IMR-90 (cell line): Measurements from ENCODE around the gene AXL. TPM values are rescaled to one million over a fixed set of nuclear protein-coding genes. Genes with fewer than 3 reads are reported as not detected.

ENCODE experiments used
- ATAC-seq: fragments of 200-7000 bp; cut with Tn5 transposase; 2 replicates; pipeline ENCODE4 v1.9.1; 2020; ENCODE audit warnings: low read depth, mild to moderate bottlenecking, moderate library complexity
- BruUV-seq: library from RNA; stranded (reverse); fragments of 400-500 nt; replicated peaks from 2 replicates; lab custom pipeline; 2021; lab: Mats Ljungman, UMichigan
- CTCF ChIA-PET: fragments of 300-600 bp; formaldehyde crosslinking; extraction: SDS; loops from one replicate; lab custom pipeline; 2021; ENCODE audit warnings: antibody characterized with exemption; lab: Yijun Ruan, JAX
- POLR2A ChIA-PET: fragments of 300-600 bp; sonication (Branson Sonifier 250); formaldehyde crosslinking; loops from one replicate; lab custom pipeline; 2022; ENCODE audit warnings: antibody characterized with exemption; ENCODE audit not compliant: unreplicated experiment; lab: Charles Lee
- DNase-seq: peaks from one replicate; pipeline ENCODE4 v3.0.0; 2013
- H2AFZ ChIP-seq: replicated peaks from 2 replicates; pipeline ENCODE3; 2013; ENCODE audit warnings: low read length, mild to moderate bottlenecking; ENCODE audit not compliant: poor library complexity
- H2AK5ac ChIP-seq: 2 replicates; pipeline ENCODE4 v1.6.1; 2013; ENCODE audit warnings: low read depth, low read length, inconsistent platforms
- H2AK9ac ChIP-seq: replicated peaks from 2 replicates; pipeline ENCODE3; 2013; ENCODE audit warnings: mild to moderate bottlenecking, low read depth, low read length, moderate library complexity; ENCODE audit not compliant: poor library complexity
- H2BK120ac ChIP-seq: 2 replicates; pipeline ENCODE4 v1.6.1; 2013; ENCODE audit warnings: low read depth, low read length, inconsistent platforms
- H2BK15ac ChIP-seq: 3 replicates; pipeline ENCODE4 v1.6.1; 2013; ENCODE audit warnings: low read depth, low read length, inconsistent platforms
- H2BK20ac ChIP-seq: 2 replicates; pipeline ENCODE4 v1.6.1; 2013; ENCODE audit warnings: low read depth, mild to moderate bottlenecking, inconsistent platforms, low read length, moderate library complexity
- H2BK5ac ChIP-seq: 2 replicates; pipeline ENCODE4 v1.6.1; 2013; ENCODE audit warnings: mild to moderate bottlenecking, low read depth, low read length, inconsistent platforms; ENCODE audit not compliant: poor library complexity, severe bottlenecking
- H3K14ac ChIP-seq: replicated peaks from 2 replicates; pipeline ENCODE4 v1.6.1; 2013; ENCODE audit warnings: low read depth, low read length, inconsistent platforms
- H3K18ac ChIP-seq: 2 replicates; pipeline ENCODE4 v1.6.1; 2013; ENCODE audit warnings: low read depth, low read length, control low read depth
- H3K23ac ChIP-seq: 2 replicates; pipeline ENCODE4 v1.6.1; 2013; ENCODE audit warnings: low read depth, low read length, inconsistent platforms
- H3K27ac ChIP-seq: 2 replicates; pipeline ENCODE4 v1.5.1; 2013; ENCODE audit warnings: mild to moderate bottlenecking, control low read depth, low read length; ENCODE audit not compliant: insufficient read depth
- H3K27me3 ChIP-seq: 2 replicates; pipeline ENCODE4 v1.6.1; 2013; ENCODE audit warnings: low read length; ENCODE audit not compliant: control insufficient read depth, insufficient read depth
- H3K36me3 ChIP-seq: 2 replicates; pipeline ENCODE4 v1.6.1; 2013; ENCODE audit warnings: low read length, mixed read lengths; ENCODE audit not compliant: control insufficient read depth, insufficient read depth
- H3K4ac ChIP-seq: 2 replicates; pipeline ENCODE4 v1.6.1; 2013; ENCODE audit warnings: low read depth, low read length, inconsistent platforms
- H3K4me1 ChIP-seq: 2 replicates; pipeline ENCODE4 v1.6.1; 2013; ENCODE audit warnings: low read length, mixed read lengths; ENCODE audit not compliant: control insufficient read depth, insufficient read depth
- H3K4me2 ChIP-seq: 2 replicates; pipeline ENCODE4 v1.6.1; 2013; ENCODE audit warnings: low read depth, mild to moderate bottlenecking, control low read depth, low read length, moderate library complexity
- H3K4me3 ChIP-seq: 2 replicates; pipeline ENCODE4 v1.5.1; 2013; ENCODE audit warnings: low read depth, mild to moderate bottlenecking, control low read depth, low read length, moderate library complexity; ENCODE audit not compliant: insufficient read depth
- H3K56ac ChIP-seq: 2 replicates; pipeline ENCODE4 v1.6.1; 2013; ENCODE audit warnings: low read length, inconsistent platforms; ENCODE audit not compliant: insufficient read depth; ENCODE audit errors: extremely low read depth
- H3K79me1 ChIP-seq, 2 experiments: 2 replicates each; pipeline ENCODE4 v1.6.1; 2013; ENCODE audit warnings: low read length in 2 of 2, inconsistent platforms in 1 of 2, low read depth in 1 of 2
- H3K9ac ChIP-seq: 2 replicates; pipeline ENCODE4 v1.6.1; 2013; ENCODE audit warnings: low read depth, low read length, control low read depth
- H3K9me1 ChIP-seq: 2 replicates; pipeline ENCODE4 v1.6.1; 2013; ENCODE audit warnings: low read length, inconsistent platforms; ENCODE audit not compliant: insufficient read depth
- H3K9me3 ChIP-seq: 2 replicates; pipeline ENCODE4 v1.6.1; 2013; ENCODE audit warnings: low read length; ENCODE audit not compliant: control insufficient read depth, insufficient read depth
- H4K20me1 ChIP-seq: 2 replicates; pipeline ENCODE4 v1.6.1; 2013; ENCODE audit warnings: low read length, inconsistent platforms; ENCODE audit not compliant: insufficient read depth
- H4K5ac ChIP-seq: 2 replicates; pipeline ENCODE4 v1.6.1; 2013; ENCODE audit warnings: mild to moderate bottlenecking, low read depth, low read length, control low read depth
- H4K8ac ChIP-seq, 2 experiments: 2 replicates each; pipeline ENCODE4 v1.6.1; 2013; ENCODE audit warnings: low read depth in 2 of 2, low read length in 2 of 2, control low read depth in 1 of 2, inconsistent platforms in 1 of 2
- H4K91ac ChIP-seq: 2 replicates; pipeline ENCODE4 v1.6.1; 2013; ENCODE audit warnings: low read depth, low read length, inconsistent platforms; ENCODE audit not compliant: insufficient read depth
- BHLHE40 ChIP-seq: fragments of 150-350 bp; IDR thresholded peaks from 2 replicates; pipeline ENCODE4 v1.6.1; 2016; ENCODE audit warnings: mild to moderate bottlenecking, low read depth, low read length
- CEBPB ChIP-seq: IDR thresholded peaks from 2 replicates; pipeline ENCODE4 v1.6.1; 2012; ENCODE audit warnings: low read depth, low read length, improper control_type of control experiment
- CHD1 ChIP-seq: IDR thresholded peaks from 2 replicates; pipeline ENCODE4 v1.6.1; 2012; ENCODE audit warnings: low read depth, low read length, improper control_type of control experiment
- CTCF ChIP-seq: conservative IDR thresholded peaks from 2 replicates; pipeline ENCODE4 v1.5.1; 2012; ENCODE audit warnings: mild to moderate bottlenecking, low read depth, low read length, improper control_type of control experiment
- ELK1 ChIP-seq: fragments of 150-350 bp; IDR thresholded peaks from 2 replicates; pipeline ENCODE4 v1.6.1; 2016; ENCODE audit warnings: low read depth, mild to moderate bottlenecking, low read length, moderate library complexity, borderline replicate concordance
- FOS ChIP-seq: fragments of 150-350 bp; IDR thresholded peaks from 2 replicates; pipeline ENCODE4 v1.6.1; 2016; ENCODE audit warnings: low read depth, low read length
- MAFK ChIP-seq: IDR thresholded peaks from 2 replicates; pipeline ENCODE4 v1.6.1; 2012; ENCODE audit warnings: low read depth, low read length, improper control_type of control experiment
- MAZ ChIP-seq: IDR thresholded peaks from 2 replicates; pipeline ENCODE4 v1.6.1; 2012; ENCODE audit warnings: low read depth, mild to moderate bottlenecking, low read length, improper control_type of control experiment, moderate library complexity, borderline replicate concordance
- MXI1 ChIP-seq: IDR thresholded peaks from 2 replicates; pipeline ENCODE4 v1.6.1; 2012; ENCODE audit warnings: low read depth, mild to moderate bottlenecking, low read length, moderate library complexity, borderline replicate concordance
- NFE2L2 ChIP-seq: fragments of 150-350 bp; IDR thresholded peaks from 2 replicates; pipeline ENCODE4 v1.6.1; 2016; ENCODE audit warnings: low read depth, mild to moderate bottlenecking, low read length
- RAD21 ChIP-seq: IDR thresholded peaks from 2 replicates; pipeline ENCODE4 v1.6.1; 2012; ENCODE audit warnings: low read length, improper control_type of control experiment
- RCOR1 ChIP-seq: IDR thresholded peaks from 2 replicates; pipeline ENCODE4 v1.6.1; 2012; ENCODE audit warnings: mild to moderate bottlenecking, low read length, improper control_type of control experiment; ENCODE audit not compliant: insufficient replicate concordance
- RFX5 ChIP-seq: IDR thresholded peaks from 2 replicates; pipeline ENCODE4 v1.8.0; 2012; ENCODE audit warnings: low read depth, mild to moderate bottlenecking, low read length, moderate library complexity
- SMC3 ChIP-seq: fragments of 150-350 bp; IDR thresholded peaks from 2 replicates; pipeline ENCODE4 v1.6.1; 2016; ENCODE audit warnings: low read depth, mild to moderate bottlenecking, antibody characterized with exemption, low read length, moderate library complexity
- USF2 ChIP-seq: fragments of 150-350 bp; IDR thresholded peaks from 2 replicates; pipeline ENCODE4 v1.6.1; 2017; ENCODE audit warnings: mild to moderate bottlenecking, antibody characterized with exemption, low read length, low read depth
- WGBS, 2 experiments: methylation state at CpG; one replicate each; pipeline versions ENCODE4 v1.1.5 to v1.1.7; 2013; ENCODE audit warnings: missing lambda C conversion rate in 2 of 2; ENCODE audit not compliant: insufficient read length in 1 of 2; ENCODE audit errors: extremely low coverage in 2 of 2; 5-methylcytosine and 5-hydroxymethylcytosine counted together
- dilution Hi-C: fragments of 300-500 bp; cut with HindIII; formaldehyde crosslinking; loops from one replicate; pipeline ENCODE4 v1.14.3; 2018; ENCODE audit warnings: low sequenced_read_pairs; ENCODE audit not compliant: unreplicated experiment
- in situ Hi-C: fragments of 300-500 bp; cut with MboI; formaldehyde crosslinking; loops from 3 replicates; pipeline ENCODE4 v1.14.3; 2019; ENCODE audit warnings: low sequenced_read_pairs, inconsistent platforms, mixed read lengths
- intact Hi-C: fragments of 100-400 bp; cut with micrococcal nuclease; formaldehyde crosslinking; loops from 2 replicates; pipeline ENCODE4 v1.10.0; 2022
- polyA plus RNA-seq, 3 experiments: library from polyadenylated mRNA; depleted of rRNA; stranded (reverse); fragments of >200 nt; gene quantifications; 2 replicates each; pipeline ENCODE4 v1.2.3, GENCODE V29; 2012; ENCODE audit warnings: low replicate concordance in 1 of 3
- total RNA-seq: library from RNA; depleted of rRNA; stranded (reverse); fragments of >200 nt; gene quantifications from 2 replicates; pipeline ENCODE4 v1.2.3, GENCODE V29; 2012

Gene AXL
- total and polyA plus RNA-seq, 2 of the 4 experiments (the other 2 are of a cell fraction) = 212 to 466 TPM

- no peaks in the 10 kb centered on the region for H3K27me3 ChIP-seq
- peaks cover 25% of the 10 kb centered on the region for H3K9me1 ChIP-seq
- no peak overlapping the region for H3K4me2 ChIP-seq
- WGBS, 2 experiments = 0% methylated on average over 2 of the region's 4 CpGs; no CpG with 5 or more reads in 1 of the 2 experiments
- POLR2A ChIA-PET = interaction anchor here (0.6 kb wide), 1 partner anchor 78 kb away, joined by 3 read pairs; no protein-coding TSS in a partner anchor
- no peak overlapping the region for H3K18ac ChIP-seq
- H3K4me1 ChIP-seq = peaks cover 24% of the 10 kb centered on the region
- no peak overlapping the region for H2AFZ ChIP-seq
- no peak overlapping the region for H2AK9ac ChIP-seq
- H2BK5ac ChIP-seq = no peak overlapping the region
- H4K5ac ChIP-seq = no peak overlapping the region
- ATAC-seq = peak; percentile 74
- H2AK5ac ChIP-seq = no peak overlapping the region; the same call in 1 of the 2 replicates
- peak; percentile 92 for DNase-seq
- no peak overlapping the region for H2BK20ac ChIP-seq
- H3K27ac ChIP-seq = no peak overlapping the region
- H4K20me1 ChIP-seq = peaks cover 59% of the 10 kb centered on the region
- H3K9me3 ChIP-seq = no peaks in the 10 kb centered on the region
- no peak overlapping the region for H3K4ac ChIP-seq
- H4K8ac ChIP-seq = no peak overlapping the region
- no TSS peak for BruUV-seq
- CTCF ChIA-PET = interaction anchor here (0.6 kb wide), 1 partner anchor 22 kb away, joined by 3 read pairs; no protein-coding TSS in a partner anchor
- intact Hi-C loops (loop anchor here (1.0 kb wide), 1 partner anchor 24 kb away; no protein-coding TSS in a partner anchor), in situ Hi-C loops (no loop called here), dilution Hi-C loops (no loop called here)
- TF ChIP-seq RAD21 (no peak), NFE2L2 (no peak), USF2 (peak; percentile 28; the same call in 1 of the 2 replicates), CHD1 (no peak), RFX5 (no peak), MAFK (no peak), CEBPB (peak; percentile 23; the same call in 1 of the 2 replicates), RCOR1 (peak; percentile 39), MXI1 (peak; percentile 77; the same call in 1 of the 2 replicates), BHLHE40 (peak; percentile 73), MAZ (no peak), SMC3 (no peak), ELK1 (no peak), CTCF (no peak), FOS (no peak)
- no peak overlapping the region for H2BK120ac ChIP-seq
- H3K14ac ChIP-seq = no peak overlapping the region
- H2BK15ac ChIP-seq = no peak overlapping the region
- peaks cover 46 to 74% of the 10 kb centered on the region in 2 experiments for H3K79me1 ChIP-seq
- H3K56ac ChIP-seq = no peak overlapping the region
- H3K36me3 ChIP-seq = peaks cover 77% of the 10 kb centered on the region
- no peak overlapping the region for H3K9ac ChIP-seq
- no peak overlapping the region for H3K4me3 ChIP-seq
- no peak overlapping the region for H4K91ac ChIP-seq
- H3K23ac ChIP-seq = no peak overlapping the region
These were observed 80.7 kb downstream of the AXL start for GRCh38 chr19:41299755-41300089.
